Measurements from ENCODE around the gene MICALL2.

Gene MICALL2

DNA sequence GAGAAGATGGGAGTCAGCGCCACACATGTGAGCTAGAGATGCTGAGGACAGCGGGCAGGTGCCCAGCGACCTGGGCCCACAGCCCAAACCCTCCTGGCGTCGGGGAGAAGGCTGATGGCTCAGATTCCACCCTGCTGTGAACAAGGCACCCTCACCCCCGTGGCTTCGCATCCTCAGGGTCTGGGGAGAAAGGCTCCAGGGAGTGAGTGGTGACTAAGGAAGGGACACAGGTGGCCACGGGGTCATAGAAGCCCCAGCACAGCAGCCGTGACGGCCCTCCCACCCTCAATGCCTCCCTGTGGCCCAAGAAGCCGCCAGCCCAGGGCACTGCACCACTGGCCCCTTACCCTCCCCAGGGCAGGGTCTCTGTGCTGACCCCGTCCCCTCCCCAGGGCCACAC, 25.3 kb upstream of the MICALL2 start:
- no peak overlapping the region for H3K9ac ChIP-seq (ENCODE audit: low read depth, low read length)
- H3K9me3 ChIP-seq (ENCODE audit: control insufficient read depth, insufficient read depth, low read length): no peaks in the 10 kb centered on the region
- H3K4me1 ChIP-seq (ENCODE audit: insufficient read depth, low read length): no peaks in the 10 kb centered on the region
- peaks cover 13% of the 10 kb centered on the region for H3K36me3 ChIP-seq (ENCODE audit: insufficient read depth, low read length)

DNA sequence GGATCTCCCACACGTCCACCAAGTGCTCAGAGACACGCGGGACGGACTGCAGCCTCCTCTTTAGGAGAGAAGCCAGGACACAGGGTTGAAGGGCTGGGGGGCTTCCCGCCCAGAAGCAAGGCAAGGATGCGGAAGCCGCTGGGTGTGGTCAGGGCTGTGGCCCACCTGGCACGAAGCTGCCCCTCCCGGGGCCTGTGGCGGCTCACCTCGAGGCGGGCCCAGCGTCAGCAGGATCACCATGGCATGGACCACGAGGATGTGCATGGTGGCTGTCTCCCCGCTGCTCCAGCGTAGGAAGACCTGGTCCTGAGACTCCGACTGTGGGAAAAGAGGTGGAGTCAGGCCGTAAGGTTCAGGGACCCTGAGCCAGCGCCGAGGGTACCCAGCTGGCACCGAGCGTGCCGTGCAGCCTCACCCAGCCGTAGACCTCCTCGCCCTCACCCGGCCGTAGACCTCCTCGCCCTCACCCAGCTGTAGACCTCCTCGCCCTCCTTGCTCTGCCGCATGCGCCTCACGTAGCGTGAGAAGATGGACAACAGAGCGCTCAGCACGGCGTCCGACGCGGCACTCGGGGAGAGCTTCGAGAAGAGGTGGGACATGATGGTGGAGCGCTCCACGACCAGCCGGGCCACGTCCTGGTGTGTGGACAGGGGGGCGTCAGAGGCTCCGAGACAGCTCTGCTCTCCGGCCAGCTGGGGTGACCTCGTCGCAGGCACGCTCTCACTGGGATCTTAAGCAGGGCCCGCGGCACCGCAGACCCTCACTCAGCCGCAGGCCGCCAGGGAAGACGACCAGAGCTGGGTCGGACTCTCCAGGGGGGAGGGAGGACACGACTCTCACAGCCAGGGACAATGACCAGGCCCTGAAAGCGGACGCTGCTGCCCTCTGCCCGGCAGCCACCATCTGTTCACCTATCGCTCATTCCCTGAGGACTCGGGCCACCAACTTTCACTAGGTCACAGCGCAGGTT, 24.6 kb upstream of the MICALL2 start:
- Histone ChIP-seq H3K9me3 (ENCODE audit: control insufficient read depth, insufficient read depth, low read length) (no peaks in the 10 kb centered on the region), H3K9ac (ENCODE audit: low read depth, low read length) (no peak overlapping the region), H3K36me3 (ENCODE audit: insufficient read depth, low read length) (peaks cover 13% of the 10 kb centered on the region), H3K4me1 (ENCODE audit: insufficient read depth, low read length) (no peaks in the 10 kb centered on the region)

DNA sequence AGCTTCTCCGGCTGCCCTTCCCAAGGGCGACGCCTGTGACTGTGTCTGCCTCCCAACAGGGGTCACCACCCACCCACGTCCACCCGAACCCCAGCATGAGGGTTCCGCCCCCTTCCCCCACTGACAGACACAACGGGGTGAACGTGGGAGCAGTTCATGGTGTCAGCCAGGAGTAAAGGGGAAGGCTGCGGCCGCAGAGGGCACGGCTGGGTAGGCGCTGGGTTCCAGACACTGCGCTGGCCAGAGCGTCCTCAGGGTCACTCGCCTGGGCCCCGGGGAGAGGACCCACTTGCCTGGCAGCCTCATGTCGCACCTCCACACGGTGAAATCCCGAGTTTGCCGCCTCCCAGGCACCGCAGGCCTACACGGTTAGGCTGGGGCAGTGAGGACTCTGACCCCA, 23.8 kb upstream of the MICALL2 start:
- Histone ChIP-seq H3K36me3 (ENCODE audit: insufficient read depth, low read length) (peaks cover 16% of the 10 kb centered on the region), H3K4me1 (ENCODE audit: insufficient read depth, low read length) (no peaks in the 10 kb centered on the region), H3K9me3 (ENCODE audit: control insufficient read depth, insufficient read depth, low read length) (no peaks in the 10 kb centered on the region), H3K9ac (ENCODE audit: low read depth, low read length) (no peak overlapping the region)

DNA sequence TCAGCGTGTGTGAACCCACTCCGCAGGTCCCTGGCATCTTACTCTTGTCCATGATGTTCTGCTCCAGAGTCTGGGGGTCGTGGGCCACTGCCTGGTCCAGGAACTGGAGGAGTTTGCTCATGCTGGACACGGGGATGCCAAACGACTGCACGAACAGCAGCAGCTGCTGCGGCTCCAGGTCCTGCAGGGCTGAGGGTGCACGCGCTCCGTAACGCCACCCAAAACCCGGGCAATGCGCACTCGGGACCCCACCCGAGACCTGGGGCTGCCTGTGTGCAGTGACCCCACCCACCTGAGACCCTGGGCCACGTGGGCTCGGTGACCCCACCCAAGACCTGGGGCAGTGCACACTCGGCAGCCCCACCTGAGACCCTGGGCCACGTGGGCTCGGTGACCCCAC, 22.0 kb upstream of the MICALL2 start:
- Histone ChIP-seq H3K9ac (ENCODE audit: low read depth, low read length) (no peak overlapping the region), H3K9me3 (ENCODE audit: control insufficient read depth, insufficient read depth, low read length) (no peaks in the 10 kb centered on the region), H3K36me3 (ENCODE audit: insufficient read depth, low read length) (peaks cover 12% of the 10 kb centered on the region), H3K4me1 (ENCODE audit: insufficient read depth, low read length) (no peaks in the 10 kb centered on the region)

DNA sequence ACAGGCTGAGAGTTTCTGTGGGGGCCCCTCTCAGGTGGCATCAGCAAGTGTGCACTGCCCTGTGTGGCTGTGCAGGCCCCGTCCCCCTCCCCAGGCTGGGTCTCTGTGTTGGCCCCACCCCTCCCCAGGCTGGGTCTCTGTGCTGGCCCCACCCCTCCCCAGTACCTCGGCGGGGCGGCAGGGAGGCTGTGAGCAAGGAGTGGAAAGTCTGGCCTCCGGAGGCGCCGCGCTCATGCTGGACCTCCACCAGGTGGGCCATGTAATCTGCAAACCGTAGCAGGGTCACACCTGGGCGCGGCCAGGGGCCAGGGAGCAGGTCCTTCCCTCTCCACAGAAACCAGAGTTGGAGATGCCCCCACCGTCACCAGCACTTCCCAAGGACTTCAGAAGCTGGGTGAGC, 21.4 kb upstream of the MICALL2 start:
- Histone ChIP-seq H3K9ac (ENCODE audit: low read depth, low read length) (no peak overlapping the region), H3K9me3 (ENCODE audit: control insufficient read depth, insufficient read depth, low read length) (no peaks in the 10 kb centered on the region), H3K4me1 (ENCODE audit: insufficient read depth, low read length) (no peaks in the 10 kb centered on the region), H3K36me3 (ENCODE audit: insufficient read depth, low read length) (peaks cover 12% of the 10 kb centered on the region)

DNA sequence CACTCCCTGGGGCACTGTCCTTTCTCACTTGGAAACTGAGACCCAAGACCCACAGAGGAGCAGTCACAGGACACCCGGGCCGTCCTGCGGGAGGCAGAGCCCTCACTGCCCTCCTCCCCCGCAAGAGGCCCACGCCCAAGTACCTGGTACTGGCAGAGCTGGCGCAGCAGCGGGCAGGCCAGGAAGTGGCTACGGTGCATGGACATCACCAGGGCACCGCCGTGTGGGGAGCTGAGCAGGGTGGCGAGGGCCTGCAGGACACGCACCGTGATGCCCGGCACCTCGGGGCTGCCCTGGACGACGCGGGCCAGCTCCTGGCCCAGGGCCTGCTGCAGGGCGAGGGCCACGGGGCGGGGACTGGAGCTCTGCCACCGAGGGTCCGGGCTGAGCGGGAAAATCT, 20.0 kb upstream of the MICALL2 start:
- no peak overlapping the region for H3K9ac ChIP-seq (ENCODE audit: low read depth, low read length)
- no peaks in the 10 kb centered on the region for H3K9me3 ChIP-seq (ENCODE audit: control insufficient read depth, insufficient read depth, low read length)
- H3K36me3 ChIP-seq (ENCODE audit: insufficient read depth, low read length): peaks cover 7% of the 10 kb centered on the region
- H3K4me1 ChIP-seq (ENCODE audit: insufficient read depth, low read length): no peaks in the 10 kb centered on the region

DNA sequence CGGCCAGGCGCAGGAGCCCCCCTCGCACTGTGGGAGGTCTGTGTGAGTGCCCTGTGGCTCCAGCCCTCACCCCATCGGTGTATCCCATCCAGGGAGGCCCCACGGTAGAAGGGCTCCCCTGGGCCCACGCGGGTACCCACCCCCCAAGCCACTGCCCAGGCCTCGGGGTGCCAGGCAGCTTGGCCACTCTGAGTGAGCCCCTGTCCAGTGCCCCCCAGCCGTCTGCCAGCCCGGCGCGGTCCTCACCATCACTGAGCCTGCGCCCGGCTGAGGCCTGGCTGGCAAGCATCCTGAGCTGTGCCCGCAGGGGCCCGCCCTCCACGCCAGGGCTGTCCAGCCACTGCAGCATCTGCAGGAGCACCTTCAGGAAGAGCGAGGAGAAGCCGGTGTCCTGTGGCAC, 19.2 kb upstream of the MICALL2 start:
- H3K36me3 ChIP-seq (ENCODE audit: insufficient read depth, low read length): peaks cover 8% of the 10 kb centered on the region

DNA sequence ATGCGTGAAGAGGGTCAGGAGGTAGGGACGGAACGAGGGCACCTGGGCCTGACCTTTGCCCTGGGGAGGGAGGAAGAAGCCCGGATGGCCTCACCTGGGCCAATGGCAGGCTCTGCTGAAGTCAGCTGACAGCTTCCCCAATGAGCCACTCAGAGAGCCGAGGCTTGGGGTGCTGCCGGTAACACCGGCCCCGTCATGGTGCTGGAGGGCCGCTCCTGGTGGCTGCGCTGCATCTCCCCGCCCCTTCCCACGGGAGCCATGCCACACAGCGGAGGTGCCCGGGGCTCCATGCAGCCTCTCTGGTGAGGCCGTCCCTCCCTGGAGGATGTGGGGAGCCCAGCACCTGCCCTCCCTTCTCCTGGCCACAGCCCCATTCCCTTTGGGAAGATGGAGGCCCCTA, 17.6 kb upstream of the MICALL2 start:
- Histone ChIP-seq H3K9ac (ENCODE audit: low read depth, low read length) (no peak overlapping the region), H3K4me1 (ENCODE audit: insufficient read depth, low read length) (no peaks in the 10 kb centered on the region), H3K9me3 (ENCODE audit: control insufficient read depth, insufficient read depth, low read length) (no peaks in the 10 kb centered on the region), H3K36me3 (ENCODE audit: insufficient read depth, low read length) (peaks cover 13% of the 10 kb centered on the region; the same call in 1 of the 2 replicates)

More for the DNA sequence above, 19.2 kb upstream of the MICALL2 start:
- Histone ChIP-seq H3K4me1 (ENCODE audit: insufficient read depth, low read length) (no peaks in the 10 kb centered on the region), H3K9me3 (ENCODE audit: control insufficient read depth, insufficient read depth, low read length) (no peaks in the 10 kb centered on the region), H3K9ac (ENCODE audit: low read depth, low read length) (no peak overlapping the region)

DNA sequence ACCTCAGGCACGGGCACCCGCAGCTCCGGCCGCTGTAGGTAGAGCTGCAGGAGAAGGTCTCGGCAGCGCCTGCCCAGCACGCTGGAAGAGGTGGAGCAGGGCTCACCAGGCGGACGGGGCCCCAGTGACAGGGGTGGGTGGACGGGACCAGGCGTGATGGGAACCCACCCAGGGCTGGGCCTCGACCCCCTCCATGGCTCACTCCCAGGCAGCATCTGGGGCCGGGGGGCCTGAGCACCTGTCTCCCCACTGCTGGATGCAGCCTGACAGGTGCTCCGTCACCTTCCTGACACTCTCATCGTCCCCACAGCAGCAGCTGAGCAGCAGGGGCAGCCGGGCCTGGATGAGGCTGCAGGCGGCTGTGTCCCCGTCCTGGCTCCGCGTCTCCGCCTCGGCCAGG, 16.7 kb upstream of the MICALL2 start:
- H3K4me1 ChIP-seq (ENCODE audit: insufficient read depth, low read length): no peaks in the 10 kb centered on the region
- H3K9ac ChIP-seq (ENCODE audit: low read depth, low read length): no peak overlapping the region
- H3K36me3 ChIP-seq (ENCODE audit: insufficient read depth, low read length): peaks cover 13% of the 10 kb centered on the region; the same call in 1 of the 2 replicates
- H3K9me3 ChIP-seq (ENCODE audit: control insufficient read depth, insufficient read depth, low read length): no peaks in the 10 kb centered on the region

DNA sequence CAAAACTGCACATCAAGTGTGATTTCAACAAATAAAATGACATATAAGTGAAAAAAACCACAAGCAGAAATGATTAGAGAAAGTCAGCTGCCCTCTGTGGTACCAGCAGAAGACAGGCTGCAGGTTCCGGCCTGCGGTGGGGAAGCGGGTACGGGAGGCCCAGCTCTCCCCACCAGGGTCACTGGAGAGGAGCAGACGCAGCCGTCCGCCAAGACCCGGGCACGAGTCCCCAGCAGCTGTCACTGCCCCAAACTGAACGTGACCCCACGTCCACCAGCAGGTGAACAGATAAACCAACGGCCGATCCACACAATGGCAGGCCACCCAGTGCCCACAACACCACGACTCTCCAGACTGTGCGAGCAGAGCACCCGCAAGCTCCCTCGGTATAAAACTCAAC, 16.1 kb upstream of the MICALL2 start:
- peaks cover 13% of the 10 kb centered on the region; the same call in 1 of the 2 replicates for H3K36me3 ChIP-seq (ENCODE audit: insufficient read depth, low read length)
- H3K9ac ChIP-seq (ENCODE audit: low read depth, low read length): no peak overlapping the region
- H3K4me1 ChIP-seq (ENCODE audit: insufficient read depth, low read length): no peaks in the 10 kb centered on the region
- no peaks in the 10 kb centered on the region for H3K9me3 ChIP-seq (ENCODE audit: control insufficient read depth, insufficient read depth, low read length)

DNA sequence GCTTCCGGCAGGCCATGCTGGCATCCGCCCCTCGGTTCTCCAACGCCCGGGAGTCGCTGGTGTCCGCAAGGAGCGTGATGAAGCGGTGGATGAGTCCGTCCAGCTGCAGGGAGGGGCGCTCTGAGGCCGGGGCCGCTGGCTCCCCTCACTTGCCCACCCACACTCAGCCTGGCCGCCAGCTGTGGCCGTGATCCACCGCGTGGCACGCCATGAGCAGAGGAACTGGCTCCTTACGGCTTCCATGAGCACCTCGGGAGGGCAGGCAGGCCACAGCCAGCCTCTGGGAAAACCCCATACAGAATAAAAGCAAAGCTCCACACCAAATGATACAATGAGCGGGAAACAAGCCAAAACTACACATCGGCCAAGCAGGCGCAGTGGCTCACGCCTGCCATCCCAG, 15.5 kb upstream of the MICALL2 start:
- no peaks in the 10 kb centered on the region for H3K9me3 ChIP-seq (ENCODE audit: control insufficient read depth, insufficient read depth, low read length)
- H3K36me3 ChIP-seq (ENCODE audit: insufficient read depth, low read length): peaks cover 13% of the 10 kb centered on the region; the same call in 1 of the 2 replicates
- H3K9ac ChIP-seq (ENCODE audit: low read depth, low read length): no peak overlapping the region
- no peaks in the 10 kb centered on the region for H3K4me1 ChIP-seq (ENCODE audit: insufficient read depth, low read length)

DNA sequence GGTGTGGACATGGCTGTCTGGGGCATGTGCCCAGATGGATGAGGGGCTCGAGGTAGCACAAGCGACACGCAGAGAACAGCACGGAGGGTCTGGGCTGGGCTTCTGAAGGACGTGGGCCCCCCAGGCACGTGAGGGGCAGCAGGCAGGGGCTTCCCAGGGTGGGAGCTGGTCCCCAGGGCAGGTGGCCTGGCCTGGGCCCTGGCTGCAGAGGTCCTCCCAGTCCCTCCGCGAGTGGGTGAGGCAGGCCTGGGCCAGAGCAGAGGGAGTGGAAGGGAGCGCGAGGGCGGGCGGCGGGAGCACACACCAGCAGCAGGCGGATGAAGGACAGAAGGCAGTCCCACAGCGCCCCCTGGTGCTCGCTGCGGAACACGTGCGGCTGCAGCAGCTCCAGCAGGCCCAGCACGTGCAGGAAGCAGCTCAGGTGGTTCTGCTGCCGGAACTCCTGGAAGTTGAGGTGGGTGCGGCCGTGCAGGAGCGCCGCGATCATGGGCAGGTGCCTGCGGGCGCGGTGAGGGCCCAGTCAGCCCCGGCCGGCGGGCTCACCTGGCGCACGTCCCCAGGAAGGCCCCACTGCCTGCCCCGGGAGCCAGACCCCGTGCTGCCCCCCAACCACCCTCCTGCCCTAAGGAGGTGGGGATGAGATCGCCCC, 14.7 kb upstream of the MICALL2 start:
- H3K4me1 ChIP-seq (ENCODE audit: insufficient read depth, low read length): no peaks in the 10 kb centered on the region
- no peaks in the 10 kb centered on the region for H3K9me3 ChIP-seq (ENCODE audit: control insufficient read depth, insufficient read depth, low read length)
- H3K36me3 ChIP-seq (ENCODE audit: insufficient read depth, low read length): peaks cover 13% of the 10 kb centered on the region; the same call in 1 of the 2 replicates
- H3K9ac ChIP-seq (ENCODE audit: low read depth, low read length): no peak overlapping the region

DNA sequence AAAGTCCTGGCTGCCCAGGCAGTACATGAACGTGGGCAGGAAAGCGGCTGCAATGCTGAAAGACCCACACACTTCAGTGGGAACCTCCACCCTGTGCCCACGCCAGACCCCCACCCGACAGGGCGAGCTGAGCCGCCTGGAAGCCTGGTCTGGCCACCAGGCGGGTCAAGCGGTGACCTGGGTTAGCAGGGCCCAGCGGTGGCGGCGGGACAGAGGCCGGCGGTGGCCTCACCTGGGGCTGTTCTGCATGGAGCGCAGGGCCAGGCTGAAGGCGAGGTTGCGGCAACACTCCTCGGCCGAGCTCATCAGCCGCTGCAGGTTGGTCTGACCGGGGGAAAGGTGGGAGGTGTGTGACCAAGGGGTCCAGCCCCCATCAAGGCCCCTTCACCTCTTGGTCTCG, 11.6 kb upstream of the MICALL2 start:
- H3K9me3 ChIP-seq (ENCODE audit: control insufficient read depth, insufficient read depth, low read length): no peaks in the 10 kb centered on the region
- peaks cover 4% of the 10 kb centered on the region for H3K4me1 ChIP-seq (ENCODE audit: insufficient read depth, low read length)
- no peak overlapping the region for H3K9ac ChIP-seq (ENCODE audit: low read depth, low read length)
- H3K36me3 ChIP-seq (ENCODE audit: insufficient read depth, low read length): 0 out of 2 replicates have a peak, but pooled peaks cover 9% of the 10 kb centered on the region

DNA sequence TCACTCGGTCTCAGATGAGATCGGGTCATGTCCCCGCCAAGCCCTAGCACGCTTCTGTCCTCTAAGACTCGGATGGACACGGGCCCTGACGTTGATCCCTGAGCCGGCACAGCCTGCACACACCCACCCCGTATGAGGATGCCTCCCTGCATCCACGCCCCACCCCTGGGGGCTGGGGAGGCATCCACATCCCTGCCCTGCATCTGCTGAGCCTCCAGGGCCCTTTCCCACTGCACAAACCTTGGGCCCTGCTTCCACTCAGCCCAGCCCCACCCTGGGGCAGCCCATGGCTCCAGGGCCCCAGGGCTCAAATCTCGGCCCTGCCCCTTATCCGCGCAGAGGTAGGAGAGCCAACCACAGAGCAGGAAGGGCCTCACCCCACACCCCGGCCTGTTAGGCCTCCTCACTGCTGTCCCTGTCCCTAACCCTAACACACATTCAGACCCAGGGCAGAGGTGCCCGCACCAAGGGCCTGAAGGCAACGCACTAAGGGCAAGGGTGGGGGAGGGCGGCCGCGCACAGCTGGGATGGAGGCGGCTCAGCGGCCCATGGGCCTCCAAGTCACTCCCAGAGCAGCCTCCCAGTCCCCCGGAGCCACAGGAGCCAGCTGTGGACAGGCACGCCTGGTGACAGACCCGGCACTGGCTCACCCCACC, 9.5 kb upstream of the MICALL2 start:
- peaks cover 4% of the 10 kb centered on the region for H3K4me1 ChIP-seq (ENCODE audit: insufficient read depth, low read length)
- H3K36me3 ChIP-seq (ENCODE audit: insufficient read depth, low read length): 0 out of 2 replicates have a peak, but pooled peaks cover 9% of the 10 kb centered on the region
- no peak overlapping the region for H3K9ac ChIP-seq (ENCODE audit: low read depth, low read length)
- H3K9me3 ChIP-seq (ENCODE audit: control insufficient read depth, insufficient read depth, low read length): no peaks in the 10 kb centered on the region
